Hematopoietic multipotent progenitor cell treated with erythropoietin and hydrocortisone succinate and interleukin-3 and kit ligand, for 6 days (in vitro differentiated cells): ENCODE measurements around the gene SFXN4.
"Not testable (repeated sequence)": the region's sequence is repeated elsewhere in the genome, so short reads cannot be mapped to it uniquely, and the experiment has no call there.

Experiments used
- DNase-seq: peaks from one replicate; pipeline ENCODE4 v3.0.0-alpha.2; 2015

Gene SFXN4

DNA sequence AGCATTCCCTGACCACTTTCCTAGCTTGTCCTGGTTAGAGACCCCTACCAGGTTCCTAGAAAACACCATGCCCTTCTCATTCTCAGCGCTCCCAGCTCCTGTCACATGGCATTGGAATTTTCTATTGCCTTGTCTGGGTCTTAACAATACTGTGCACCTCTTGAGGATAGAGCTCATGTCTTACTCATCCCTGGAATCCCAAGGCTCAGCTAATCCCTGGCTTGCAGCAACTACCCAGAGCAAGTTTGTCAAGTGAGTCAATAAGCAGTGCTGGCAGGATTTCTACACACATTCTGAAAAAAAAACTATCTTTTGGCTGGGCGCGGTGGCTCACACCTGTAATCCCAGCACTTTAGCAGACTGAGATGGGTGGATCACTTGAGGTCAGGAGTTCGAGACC is 24.8 kb upstream of the SFXN4 start:
- no peak for DNase-seq

DNA sequence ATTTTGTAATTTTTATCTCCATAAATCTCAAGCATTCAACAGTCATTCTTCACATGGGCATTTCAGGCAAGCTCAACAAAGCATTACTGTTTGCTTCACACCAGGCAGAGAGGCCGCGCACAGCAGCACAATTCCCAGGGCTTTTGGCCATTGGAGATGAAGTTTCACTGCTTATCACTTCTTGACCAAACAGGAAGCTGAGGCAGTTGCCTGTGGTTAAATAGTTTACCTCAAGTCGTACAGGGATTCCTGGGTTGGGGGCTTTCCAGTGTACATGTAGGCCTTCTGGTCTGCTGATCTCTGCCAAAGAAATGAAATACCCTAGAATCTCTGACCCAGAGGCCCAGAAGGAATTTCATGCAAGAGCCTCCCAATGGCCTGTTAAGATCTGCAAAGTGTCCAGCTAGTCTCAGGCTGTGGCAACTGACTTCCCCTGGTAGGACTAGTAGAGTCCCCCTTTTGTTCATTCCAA is 24.3 kb upstream of the SFXN4 start:
- DNase-seq: peak; percentile 63

DNA sequence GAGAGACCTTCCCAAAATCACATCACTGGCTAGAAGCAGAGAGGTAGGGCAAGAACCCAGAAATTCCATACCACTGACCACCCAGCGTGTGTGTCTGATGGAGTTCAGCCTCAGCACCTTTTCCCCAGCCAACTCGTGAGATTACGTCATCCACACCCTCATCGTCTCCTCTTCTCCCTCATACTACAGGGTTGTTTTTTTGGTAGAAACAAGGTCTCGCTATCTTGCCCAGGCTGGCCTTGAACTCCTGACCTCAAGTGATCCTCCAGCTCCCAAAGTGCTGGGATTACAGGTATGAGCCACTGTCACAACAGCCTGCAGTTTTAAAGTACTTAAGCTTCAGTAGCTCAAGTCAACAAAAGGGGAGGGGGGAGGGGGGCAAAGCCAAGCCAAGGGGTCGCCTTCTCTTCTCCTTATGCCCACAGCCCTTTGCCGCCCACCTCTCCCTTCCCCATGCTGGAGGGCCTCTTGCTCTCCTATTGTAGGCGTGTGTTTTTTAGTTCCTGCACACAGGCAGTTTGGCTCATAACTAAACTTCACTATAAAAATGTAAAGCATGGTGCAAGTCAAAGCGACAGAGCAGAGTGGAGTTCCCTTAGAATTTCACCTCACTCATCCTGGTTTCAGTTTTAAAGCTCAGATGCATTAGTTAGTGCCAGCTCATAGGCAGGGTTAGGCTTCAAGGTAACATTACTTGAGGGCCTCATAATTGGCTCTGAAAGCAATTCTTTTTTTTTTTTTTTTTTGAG is 18.3 kb upstream of the SFXN4 start:
- no peak for DNase-seq

DNA sequence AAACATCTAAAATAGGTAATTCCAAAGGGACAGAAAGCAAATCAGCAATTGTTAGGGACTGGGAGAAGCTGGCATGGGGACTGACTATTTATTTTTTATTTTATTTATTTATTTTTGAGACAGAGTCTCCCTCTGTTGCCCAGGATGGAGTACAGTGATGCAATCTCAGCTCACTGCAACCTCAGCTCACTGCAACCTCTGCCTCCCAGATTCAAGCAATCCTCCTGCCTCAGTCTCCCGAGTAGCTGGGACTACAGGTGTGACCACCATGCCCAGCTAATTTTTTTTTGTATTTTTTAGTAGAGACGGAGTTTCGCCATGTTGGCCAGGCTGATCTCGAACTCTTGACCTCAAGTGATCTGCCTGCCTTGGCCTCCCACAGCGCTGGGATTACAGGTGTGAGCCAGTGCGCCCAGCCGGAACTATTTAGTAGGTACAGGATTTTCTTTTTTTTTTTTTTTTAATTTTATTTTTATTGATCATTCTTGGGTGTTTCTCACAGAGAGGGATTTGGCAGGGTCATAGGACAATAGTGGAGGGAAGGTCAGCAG is 15.4 kb upstream of the SFXN4 start:
- not testable (repeated sequence) for DNase-seq

DNA sequence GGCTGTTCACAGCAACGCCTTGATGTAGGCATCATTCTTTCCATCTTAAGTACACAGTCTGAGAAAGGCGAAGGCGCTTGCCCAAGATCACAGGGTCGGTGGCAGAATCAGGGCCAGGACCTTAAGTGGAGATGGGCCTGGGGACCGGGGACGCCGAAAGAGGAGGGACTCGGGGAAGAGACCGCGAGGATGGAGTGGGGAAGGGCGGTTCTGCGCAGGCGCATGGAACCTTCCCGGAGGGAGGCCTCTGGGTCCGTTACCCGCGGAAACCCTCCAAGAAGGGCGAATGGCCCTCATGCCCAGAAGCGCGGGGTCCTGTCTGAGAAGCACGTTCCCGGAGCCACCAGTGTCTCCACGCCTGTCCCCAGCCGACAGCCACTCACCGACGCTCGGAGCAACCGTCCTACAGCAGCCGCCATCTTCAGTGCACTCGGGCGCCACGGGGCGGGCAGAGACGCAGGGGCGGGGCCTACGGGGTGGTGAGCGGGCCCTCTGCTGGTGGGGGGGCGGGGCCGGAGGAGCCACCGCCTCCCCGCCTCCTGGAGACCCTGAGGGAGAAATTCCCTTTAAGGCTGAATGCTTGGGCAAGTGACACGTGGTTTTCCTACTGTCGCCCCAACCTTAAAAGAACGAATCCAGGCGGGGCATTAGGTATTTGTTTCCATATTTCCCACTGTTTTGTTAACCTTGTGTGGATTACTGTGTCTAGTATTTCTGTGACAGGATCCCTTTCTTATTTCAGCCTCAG is 13.0 kb upstream of the SFXN4 start, which contains the start of gene PRDX3:
TSS of gene PRDX3 (minus strand) at position 441 of the 748 bp plus-strand sequence. CDS start at position 419, 22 bp downstream.
- DNase-seq: peak; percentile 96

DNA sequence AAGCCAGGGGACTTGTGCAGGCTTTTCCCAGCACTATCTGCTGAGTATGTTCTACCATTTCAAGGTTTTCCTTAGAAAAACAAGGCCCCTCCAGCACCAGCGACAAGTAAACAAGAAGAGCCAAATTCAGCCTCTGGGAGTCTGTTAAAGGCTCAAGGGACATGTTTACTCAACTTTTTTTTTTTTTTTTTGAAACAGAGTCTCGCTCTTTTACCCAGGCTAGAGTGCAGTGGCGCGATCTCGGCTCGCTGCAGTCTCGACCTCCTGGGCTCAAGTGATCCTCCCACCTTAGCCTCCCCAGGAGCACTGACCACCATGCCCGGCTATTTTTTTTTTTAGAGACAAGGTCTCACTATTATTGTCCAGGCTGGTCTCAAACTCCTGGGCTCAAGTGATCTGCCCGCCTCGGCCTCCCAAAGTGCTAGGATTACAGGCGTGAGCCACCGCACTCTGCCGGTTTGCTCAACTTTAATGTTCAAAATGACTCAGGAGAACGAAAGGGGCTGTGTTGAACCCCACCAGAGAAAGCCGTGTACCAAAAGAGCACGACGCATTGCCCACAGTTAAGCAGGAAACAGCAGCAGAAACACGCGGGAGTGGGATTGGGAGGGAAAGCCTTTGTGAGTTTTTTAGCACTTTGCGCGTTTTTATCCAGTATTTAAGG is 12.3 kb upstream of the SFXN4 start:
- DNase-seq: no peak

DNA sequence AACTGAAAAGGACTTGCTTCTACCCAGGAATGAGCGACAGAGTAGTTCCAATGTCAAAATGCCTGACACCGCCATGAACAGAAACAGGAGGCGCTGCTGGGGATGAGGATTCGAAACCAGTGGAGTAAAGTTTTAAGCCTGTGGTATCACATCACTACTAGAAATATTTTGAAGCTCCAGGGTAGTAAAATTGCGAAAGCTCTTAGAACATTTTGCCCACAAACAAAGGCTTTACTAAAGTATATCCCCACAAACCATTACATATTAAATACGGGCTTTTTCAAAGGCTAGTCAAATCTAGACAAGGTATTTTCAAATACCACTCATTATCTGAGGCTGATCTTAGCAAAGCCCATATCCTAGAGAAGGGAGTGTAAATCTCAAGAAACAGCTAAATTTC is 10.7 kb upstream of the SFXN4 start:
- DNase-seq: no peak

DNA sequence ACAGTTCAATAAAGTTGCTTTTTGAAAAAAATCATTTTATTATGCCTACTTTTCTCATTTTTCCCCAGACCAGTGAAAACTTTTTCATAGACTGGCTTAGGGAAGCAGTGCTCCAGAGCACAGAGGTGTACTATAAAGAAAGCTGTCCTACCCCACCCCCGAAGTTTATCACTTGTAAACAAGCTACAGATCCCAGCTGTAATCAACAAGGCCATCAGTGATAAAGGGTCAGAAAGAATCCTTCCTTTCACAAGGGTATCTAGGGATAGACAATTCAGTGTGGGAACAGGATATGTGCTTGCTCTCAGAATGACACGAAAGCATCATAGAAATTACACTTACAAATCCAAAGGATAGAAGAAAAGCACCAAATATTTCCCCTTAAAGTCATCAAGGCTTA is 8.6 kb upstream of the SFXN4 start:
- DNase-seq: no peak

DNA sequence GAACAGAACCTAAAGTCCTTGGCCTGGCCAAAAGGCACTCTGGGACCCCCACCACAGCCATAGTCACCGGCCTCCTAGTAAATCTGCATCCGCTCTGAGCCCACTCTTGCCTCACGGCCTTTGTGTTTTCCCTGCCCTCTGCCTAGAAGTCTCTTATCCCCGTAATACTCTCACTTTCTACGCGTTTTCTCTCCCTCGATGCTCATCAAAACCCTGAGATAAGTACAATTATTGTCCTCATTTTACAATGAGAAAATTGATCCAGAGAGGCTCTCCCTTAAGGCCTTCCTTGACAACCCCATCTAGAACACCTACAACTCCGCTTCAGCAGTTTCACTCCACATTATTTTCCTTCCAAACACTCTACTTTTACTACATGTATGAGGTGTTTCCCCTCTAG is 1.5 kb upstream of the SFXN4 start:
- DNase-seq: no peak

DNA sequence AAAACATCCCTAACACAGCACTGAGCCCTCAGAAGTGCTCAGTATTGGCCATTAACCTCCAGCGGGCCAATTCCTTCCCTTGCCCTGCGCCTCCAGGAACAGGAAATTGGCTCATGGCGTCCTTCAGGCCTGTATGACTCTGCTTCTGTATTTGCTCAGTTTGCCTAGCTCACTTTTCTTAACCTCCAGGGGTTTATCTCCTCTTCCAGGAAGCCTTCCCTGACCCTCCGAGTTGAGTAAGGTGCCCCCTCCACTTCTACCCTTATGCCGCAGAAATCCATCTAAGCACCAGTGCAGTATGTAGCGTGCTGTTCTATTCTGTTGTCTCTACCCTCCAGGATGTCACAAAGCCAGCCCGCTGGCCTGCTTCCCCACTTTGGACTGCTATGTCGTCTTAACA is 1.1 kb upstream of the SFXN4 start:
- DNase-seq: peak; percentile 41

DNA sequence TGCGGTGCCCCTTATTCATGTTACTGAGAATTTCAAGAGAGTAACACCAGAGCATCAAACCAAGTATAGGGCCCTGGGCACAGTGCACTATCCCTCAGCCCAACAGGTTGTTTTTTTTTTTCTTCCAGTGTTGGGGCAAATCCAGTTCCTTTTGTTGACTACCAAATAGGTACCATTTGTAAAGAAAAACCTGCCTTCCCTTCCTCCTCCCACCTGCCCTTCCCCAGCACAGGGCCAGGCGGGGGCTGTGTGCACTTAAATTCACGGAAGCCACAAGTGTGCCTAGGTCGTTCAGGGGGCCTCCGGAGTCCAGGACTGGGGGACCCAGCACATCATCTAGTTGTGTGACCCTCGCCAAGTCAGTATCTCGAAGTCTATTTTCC is 595 bp upstream of the SFXN4 start:
- DNase-seq: no peak

DNA sequence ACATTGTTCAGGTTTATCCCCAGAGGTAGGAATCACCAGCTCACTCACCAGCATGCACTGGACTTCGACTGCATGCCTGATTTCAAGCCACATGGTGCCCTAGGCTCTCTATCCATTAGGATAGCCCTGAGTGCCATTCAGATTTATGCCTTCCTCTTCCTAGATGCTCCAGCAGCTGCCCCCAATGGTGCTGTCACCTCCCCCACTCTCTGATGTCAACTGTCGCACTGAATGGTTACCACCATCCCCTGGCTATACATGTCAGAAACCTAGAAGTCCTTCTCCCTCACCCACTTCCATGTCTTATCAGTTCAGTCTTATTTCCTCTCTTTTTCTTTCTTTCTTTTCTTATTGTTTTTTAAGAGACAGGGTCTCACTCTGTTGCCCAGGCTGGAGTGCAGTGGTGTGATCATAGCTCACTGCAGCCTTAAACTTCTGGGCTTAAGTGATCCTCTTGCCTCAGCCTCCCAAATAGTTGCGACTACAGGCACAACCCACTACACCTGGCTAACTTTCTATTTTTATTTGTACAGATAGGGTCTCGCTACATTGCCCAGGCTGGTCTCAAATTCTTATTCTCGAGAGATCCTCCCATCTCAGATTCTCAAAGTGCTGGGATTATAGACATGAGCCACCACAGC is 2.9 kb downstream of the SFXN4 start:
- DNase-seq: no peak

DNA sequence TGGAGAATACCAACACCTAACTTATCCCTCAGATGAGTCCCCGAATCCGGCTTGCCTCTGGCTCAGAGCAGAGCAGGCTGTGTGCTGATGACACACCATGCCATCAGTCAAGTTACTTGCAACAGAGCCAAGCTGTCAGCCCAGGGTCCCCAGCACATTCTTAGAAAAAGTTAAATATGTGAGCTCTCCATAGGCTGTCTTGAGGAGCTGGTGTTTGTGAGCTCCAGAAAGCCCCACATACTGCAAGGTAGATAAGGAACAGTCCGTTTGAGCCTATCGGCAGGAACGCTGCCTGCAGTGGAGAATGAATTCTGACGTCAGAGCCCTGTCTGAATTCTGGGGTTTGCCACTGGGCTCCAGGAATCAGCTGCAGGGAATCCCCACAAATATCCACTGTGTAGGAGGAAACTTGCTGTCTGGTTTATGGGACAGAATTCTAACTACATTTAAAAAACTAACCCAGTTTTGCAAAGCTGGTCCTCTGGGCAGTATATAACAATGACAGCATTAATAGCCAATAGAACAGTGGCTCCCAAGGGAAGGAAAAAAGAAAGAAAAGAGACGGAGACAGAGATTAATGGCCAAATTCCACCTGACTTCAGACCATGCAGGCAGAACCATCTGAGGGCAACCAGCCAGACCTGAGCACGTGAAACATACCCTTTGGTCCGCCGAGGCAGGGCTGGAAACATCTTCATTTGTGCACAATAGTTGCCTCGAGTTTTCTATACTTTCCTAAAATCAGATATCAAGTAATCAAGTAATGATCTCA is 3.6 kb downstream of the SFXN4 start:
- DNase-seq: no peak

DNA sequence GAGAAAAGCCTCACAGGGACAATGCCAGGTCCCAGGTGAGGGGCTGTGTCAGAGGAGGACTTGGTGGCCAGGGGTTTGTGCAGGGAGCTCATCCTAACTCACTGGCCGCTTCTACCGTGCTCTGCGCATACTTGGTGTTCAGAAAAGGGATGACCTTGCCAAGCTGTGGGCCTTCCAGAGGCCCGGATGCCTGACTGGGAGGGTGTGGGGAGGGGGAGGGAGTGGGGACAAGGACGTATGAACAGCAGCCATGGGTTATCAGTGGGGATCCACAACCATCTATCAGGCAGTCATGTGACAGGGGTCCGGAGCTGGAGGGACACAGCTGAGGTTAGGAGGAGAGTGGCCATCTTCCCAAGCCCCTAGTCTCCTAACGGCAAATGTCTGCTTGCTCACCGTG is 6.2 kb downstream of the SFXN4 start:
- no peak for DNase-seq

DNA sequence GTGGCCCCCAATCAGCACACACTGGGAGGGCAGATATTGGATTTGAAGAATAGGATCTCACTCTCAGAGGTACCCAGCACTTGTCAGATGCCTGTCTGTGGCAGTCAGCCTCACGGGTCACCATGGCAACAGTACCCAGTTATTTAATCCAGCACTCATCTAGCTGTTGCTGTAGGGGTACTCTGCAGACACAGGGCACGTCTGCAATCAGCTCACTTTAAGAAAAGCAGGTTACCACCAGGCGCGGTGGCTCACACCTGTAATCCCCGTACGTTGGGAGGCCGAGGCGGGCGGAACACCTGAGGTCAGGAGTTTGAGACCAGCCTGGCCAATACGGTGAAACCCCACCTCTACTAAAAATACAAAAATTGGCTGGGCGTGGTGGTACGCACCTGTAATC is 11.9 kb downstream of the SFXN4 start:
- no peak for DNase-seq

DNA sequence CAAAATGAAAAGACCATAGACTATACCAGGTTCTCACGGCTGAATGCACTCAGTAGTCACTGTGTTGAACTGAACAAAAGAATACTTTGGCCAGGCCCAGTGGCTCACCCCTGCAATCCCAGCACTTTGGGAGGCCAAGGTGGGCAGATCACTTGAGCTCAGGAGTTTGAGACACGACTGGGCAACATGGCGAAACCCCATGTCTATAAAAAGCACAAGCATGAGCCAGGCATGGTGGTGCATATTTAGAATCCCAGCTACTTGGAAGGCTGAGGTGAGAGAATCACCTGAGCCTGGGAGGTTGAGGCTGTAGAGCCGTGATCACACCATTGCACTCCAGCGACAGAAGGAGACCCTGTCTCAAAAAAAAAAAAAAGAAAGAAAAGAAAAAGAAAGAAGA is 12.5 kb downstream of the SFXN4 start:
- no peak for DNase-seq

DNA sequence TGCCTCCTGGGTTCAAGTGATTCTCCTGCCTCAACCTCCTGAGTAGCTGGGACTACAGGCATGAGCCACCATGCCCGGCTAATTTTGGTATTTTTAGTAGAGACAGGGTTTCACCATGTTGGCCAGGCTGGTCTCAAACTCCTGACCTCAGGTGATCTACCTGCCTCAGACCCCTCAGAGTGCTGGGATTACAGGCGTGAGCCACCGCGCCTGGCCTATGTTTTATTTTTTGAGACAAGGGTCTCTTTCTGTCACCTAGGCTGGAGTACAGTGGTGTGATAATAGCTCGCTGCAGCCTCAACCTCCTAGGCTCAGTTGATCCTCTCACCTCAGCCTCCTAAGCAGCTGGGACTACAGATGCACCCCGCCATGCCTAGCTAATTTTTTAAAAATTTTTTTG is 13.9 kb downstream of the SFXN4 start:
- not testable (repeated sequence) for DNase-seq

DNA sequence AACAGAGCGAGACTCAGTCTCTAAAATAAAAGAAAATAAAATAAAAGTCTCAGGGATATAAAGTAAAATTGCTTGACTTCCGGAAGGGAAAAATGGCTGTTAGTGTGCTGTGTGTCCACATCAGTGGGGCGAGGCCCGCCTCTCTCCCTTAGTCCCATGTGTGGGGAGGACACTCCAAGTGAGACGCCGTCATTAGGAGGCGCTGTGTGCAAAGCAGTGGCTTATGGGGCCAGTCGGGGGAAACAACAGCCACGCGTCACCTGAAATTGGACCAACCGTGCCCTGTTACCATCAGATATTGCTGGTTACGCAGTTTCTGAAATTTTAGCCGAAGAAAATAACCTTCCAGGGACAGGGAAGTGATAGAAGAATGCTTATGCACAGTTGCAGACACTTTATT is 15.8 kb downstream of the SFXN4 start:
- DNase-seq: peak; percentile 50

DNA sequence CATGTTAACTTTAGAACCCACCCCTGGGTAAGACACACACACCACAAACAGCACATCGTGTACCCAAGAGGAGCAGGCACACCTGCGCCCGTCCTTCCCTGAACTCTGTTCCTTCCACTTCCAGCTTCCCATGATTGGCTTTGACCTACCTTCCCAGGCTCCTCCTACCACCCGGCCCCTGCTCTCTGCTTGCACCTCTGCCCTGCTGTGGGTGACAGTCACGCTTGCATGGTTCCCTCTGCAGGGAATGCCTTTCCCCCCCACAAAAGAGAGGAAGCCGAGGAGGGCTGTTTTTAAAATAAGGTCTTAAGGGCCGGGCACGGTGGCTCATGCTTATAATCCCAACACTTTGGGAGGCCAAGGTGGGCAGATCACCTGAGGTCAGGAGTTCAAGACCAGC is 16.4 kb downstream of the SFXN4 start:
- DNase-seq: no peak

DNA sequence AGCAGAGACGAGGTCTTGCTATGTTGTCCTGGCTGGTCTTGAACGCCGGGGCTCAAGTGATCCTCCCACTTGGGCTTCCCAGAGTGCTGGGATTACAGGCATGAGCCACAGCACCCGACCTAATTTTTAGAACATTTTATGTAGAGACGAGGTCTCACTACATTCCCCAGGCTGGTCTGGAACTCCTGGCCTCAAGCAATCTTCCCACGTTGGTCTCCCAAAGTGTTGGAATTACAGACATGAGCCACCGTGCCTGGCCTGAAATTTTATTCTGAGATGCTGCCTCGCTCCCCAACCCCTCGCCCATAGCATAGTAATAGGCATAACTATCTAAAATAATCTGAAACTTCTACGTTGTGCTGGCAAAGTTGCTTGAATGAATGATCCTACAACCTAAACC is 21.9 kb downstream of the SFXN4 start:
- no peak for DNase-seq

DNA sequence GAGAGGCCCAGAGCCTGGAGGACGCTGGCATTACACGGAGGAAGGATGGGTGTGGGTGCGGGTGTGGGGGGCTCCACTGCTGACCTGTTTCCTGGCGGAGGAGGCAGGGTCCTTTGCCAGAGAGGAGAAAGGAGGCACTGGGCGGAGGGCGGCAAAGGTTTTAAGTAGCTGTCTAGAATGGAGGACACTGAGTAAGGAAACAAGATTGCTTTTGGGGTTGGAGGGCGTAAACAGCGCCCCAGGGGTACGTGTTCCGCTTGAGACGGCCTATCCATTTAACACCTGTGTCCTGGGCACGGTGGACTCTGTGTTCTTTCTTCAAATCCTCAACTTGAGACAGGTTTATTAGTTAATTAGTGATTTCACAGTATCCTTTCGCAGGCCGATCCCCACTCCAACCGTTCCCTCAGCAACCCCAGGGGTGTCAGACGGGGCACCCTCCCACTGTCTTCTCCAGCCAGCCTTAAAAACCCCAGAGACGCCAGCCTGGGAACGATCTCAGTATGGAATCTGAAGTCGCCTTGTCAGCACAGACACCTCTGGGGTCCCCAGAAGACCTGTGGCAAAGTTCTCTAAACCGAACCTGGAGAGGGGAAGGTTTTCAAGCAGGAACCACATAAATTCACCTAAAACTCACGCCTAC is 24.8 kb downstream of the SFXN4 start:
- DNase-seq: no peak
